H9 (cell line): Measurements from ENCODE around the gene CCDC192. TPM values are rescaled to one million over a fixed set of nuclear protein-coding genes. Genes with fewer than 3 reads are reported as not detected.
A peak's percentile ranks its signal among the peaks of the same experiment; 100 is the strongest.

Experiments used
- DNase-seq: peaks from one replicate; pipeline ENCODE4 v3.0.0-alpha.2; 2017
- H2AFZ ChIP-seq: one replicate; pipeline ENCODE4 v1.6.1; 2013; ENCODE audit warnings: mild to moderate bottlenecking, low read length, control low read depth, moderate library complexity
- H2AK5ac ChIP-seq: 2 replicates; pipeline ENCODE4 v1.6.1; 2013; ENCODE audit warnings: low read length, control low read depth, mixed read lengths; ENCODE audit not compliant: insufficient read length
- H2BK120ac ChIP-seq: one replicate; pipeline ENCODE4 v1.6.1; 2013; ENCODE audit warnings: low read depth, mild to moderate bottlenecking, low read length, control low read depth, inconsistent platforms; ENCODE audit not compliant: poor library complexity, severe bottlenecking
- H2BK12ac ChIP-seq: 2 replicates; pipeline ENCODE4 v1.6.1; 2013; ENCODE audit warnings: low read length, control low read depth, mixed read lengths, low read depth; ENCODE audit not compliant: insufficient read length
- H2BK15ac ChIP-seq: 2 replicates; pipeline ENCODE4 v1.6.1; 2013; ENCODE audit warnings: low read depth, low read length, control low read depth
- H2BK20ac ChIP-seq: one replicate; pipeline ENCODE4 v1.6.1; 2013; ENCODE audit warnings: low read depth, mild to moderate bottlenecking, low read length, control low read depth, inconsistent platforms; ENCODE audit not compliant: poor library complexity, severe bottlenecking
- H2BK5ac ChIP-seq: 2 replicates; pipeline ENCODE4 v1.6.1; 2013; ENCODE audit warnings: low read length, control low read depth, mixed read lengths; ENCODE audit not compliant: insufficient read length
- H3K14ac ChIP-seq: 2 replicates; pipeline ENCODE4 v1.6.1; 2013; ENCODE audit warnings: low read length, control low read depth; ENCODE audit not compliant: insufficient read depth
- H3K18ac ChIP-seq: 2 replicates; pipeline ENCODE4 v1.6.1; 2013; ENCODE audit warnings: low read depth, mild to moderate bottlenecking, mixed read lengths, low read length, control low read depth; ENCODE audit not compliant: insufficient read length
- H3K23ac ChIP-seq: 2 replicates; pipeline ENCODE4 v1.6.1; 2013; ENCODE audit warnings: low read length, control low read depth, mixed read lengths, low read depth; ENCODE audit not compliant: insufficient read length
- H3K23me2 ChIP-seq: 2 replicates; pipeline ENCODE4 v1.6.1; 2013; ENCODE audit warnings: low read depth, mild to moderate bottlenecking, mixed read lengths, low read length, control low read depth; ENCODE audit not compliant: insufficient read length, poor library complexity, severe bottlenecking
- H3K27ac ChIP-seq: 2 replicates; pipeline ENCODE4 v1.5.1; 2013; ENCODE audit warnings: low read length, control low read depth, mixed read lengths, low read depth; ENCODE audit not compliant: insufficient read length
- H3K27me3 ChIP-seq: 2 replicates; pipeline ENCODE4 v1.6.1; 2013; ENCODE audit warnings: low read length, control low read depth, inconsistent platforms; ENCODE audit not compliant: insufficient read depth
- H3K4ac ChIP-seq: 2 replicates; pipeline ENCODE4 v1.6.1; 2013; ENCODE audit warnings: low read depth, mild to moderate bottlenecking, control low read depth, inconsistent platforms, low read length, moderate library complexity
- H3K4me1 ChIP-seq: 2 replicates; pipeline ENCODE4 v1.6.1; 2013; ENCODE audit warnings: low read length, control low read depth, inconsistent platforms; ENCODE audit not compliant: insufficient read depth
- H3K4me2 ChIP-seq: 2 replicates; pipeline ENCODE4 v1.6.1; 2013; ENCODE audit warnings: low read length, control low read depth, mixed read lengths; ENCODE audit not compliant: insufficient read length, insufficient read depth
- H3K56ac ChIP-seq: 2 replicates; pipeline ENCODE4 v1.6.1; 2013; ENCODE audit warnings: low read depth, mild to moderate bottlenecking, mixed read lengths, low read length, control low read depth; ENCODE audit not compliant: insufficient read length
- H3K79me1 ChIP-seq: 2 replicates; pipeline ENCODE4 v1.6.1; 2013; ENCODE audit warnings: low read depth, mild to moderate bottlenecking, moderate library complexity, low read length, control low read depth, inconsistent platforms; ENCODE audit not compliant: insufficient read depth, poor library complexity, severe bottlenecking
- H3K79me2 ChIP-seq: 2 replicates; pipeline ENCODE4 v1.6.1; 2013; ENCODE audit warnings: low read length, control low read depth, inconsistent platforms; ENCODE audit not compliant: insufficient read depth
- H3K9ac ChIP-seq: 2 replicates; pipeline ENCODE4 v1.6.1; 2013; ENCODE audit warnings: low read length, control low read depth, mixed read lengths; ENCODE audit not compliant: insufficient read length; ENCODE audit errors: extremely low read depth
- H3K9me3 ChIP-seq: one replicate; pipeline ENCODE4 v1.6.1; 2013; ENCODE audit warnings: low read depth, low read length, inconsistent platforms; ENCODE audit not compliant: control insufficient read depth
- H3T11ph ChIP-seq: one replicate; pipeline ENCODE4 v1.6.1; 2013; ENCODE audit warnings: mild to moderate bottlenecking, low read length, control low read depth, inconsistent platforms
- H4K20me1 ChIP-seq: one replicate; pipeline ENCODE4 v1.6.1; 2013; ENCODE audit not compliant: control insufficient read depth, insufficient read length, insufficient read depth
- H4K5ac ChIP-seq: 2 replicates; pipeline ENCODE4 v1.6.1; 2013; ENCODE audit warnings: low read depth, mild to moderate bottlenecking, mixed read lengths, low read length, control low read depth; ENCODE audit not compliant: insufficient read length
- H4K8ac ChIP-seq: replicated peaks from 2 replicates; pipeline ENCODE4 v1.6.1; 2013; ENCODE audit warnings: low read length, control low read depth, mixed read lengths, low read depth; ENCODE audit not compliant: insufficient read length
- H4K91ac ChIP-seq: 2 replicates; pipeline ENCODE4 v1.6.1; 2013; ENCODE audit warnings: low read depth, mild to moderate bottlenecking, moderate library complexity, mixed read lengths, low read length, control low read depth; ENCODE audit not compliant: insufficient read length
- H3K27ac Mint-ChIP-seq, 3 experiments: 2 replicates in 2 of 3; 3 replicates in 1 of 3; pipeline ENCODE4 v1.8.0; 2020 to 2021; ENCODE audit warnings: mixed read lengths in 3 of 3, mild to moderate bottlenecking in 1 of 3, moderate library complexity in 1 of 3
- H3K27me3 Mint-ChIP-seq: 2 replicates; pipeline ENCODE4 v1.8.0; 2021; ENCODE audit warnings: low read depth, mild to moderate bottlenecking, moderate library complexity, mixed read lengths
- H3K36me3 Mint-ChIP-seq, 3 experiments: 2 replicates in 2 of 3; 3 replicates in 1 of 3; pipeline ENCODE4 v1.8.0; 2020 to 2021; ENCODE audit warnings: low read depth in 3 of 3, mixed read lengths in 3 of 3; ENCODE audit not compliant: insufficient read depth in 1 of 3
- H3K4me1 Mint-ChIP-seq, 2 experiments: 2 replicates each; pipeline ENCODE4 v1.8.0; 2020; ENCODE audit warnings: mixed read lengths in 2 of 2
- H3K4me3 Mint-ChIP-seq, 2 experiments: 2 replicates in 1 of 2; 3 replicates in 1 of 2; pipeline ENCODE4 v1.8.0; 2020 to 2021; ENCODE audit warnings: mild to moderate bottlenecking in 2 of 2, mixed read lengths in 2 of 2, moderate library complexity in 1 of 2
- H3K9me3 Mint-ChIP-seq, 2 experiments: 2 replicates in 1 of 2; 3 replicates in 1 of 2; pipeline ENCODE4 v1.8.0; 2020; ENCODE audit warnings: mild to moderate bottlenecking in 2 of 2, mixed read lengths in 2 of 2, moderate library complexity in 1 of 2
- CTCF ChIP-seq: fragments of 200-600 bp; sonication (generic); conservative IDR thresholded peaks from 3 replicates; pipeline ENCODE4 v1.8.0; 2021; ENCODE audit warnings: antibody characterized with exemption, mild to moderate bottlenecking
- WGBS: extraction: QIAGEN DNeasy Blood & Tissue Kit; methylation state at CpG from one replicate; pipeline ENCODE4 v1.1.7; 2013; ENCODE audit warnings: missing lambda C conversion rate, low lambda C conversion rate, mixed read lengths; ENCODE audit not compliant: insufficient read length; ENCODE audit errors: extremely low coverage; 5-methylcytosine and 5-hydroxymethylcytosine counted together
- total RNA-seq: library from RNA; stranded (reverse); gene quantifications from 2 replicates; pipeline ENCODE4 v1.2.1, GENCODE V29; 2021

Gene CCDC192
- total RNA-seq, 1 experiment from 2014 or later, result not detected

- Histone ChIP-seq H2AK5ac (no peak overlapping the region), H4K8ac (no peak overlapping the region), H2BK5ac (no peak overlapping the region), H3K56ac (no peak overlapping the region), H3K27ac (no peak overlapping the region), H2BK15ac (no peak overlapping the region), H4K91ac (no peak overlapping the region), H3K4me1 (0 out of 2 replicates have a peak, but pooled peaks cover 3% of the 10 kb centered on the region), H2AFZ (no peak overlapping the region), H3K79me1 (no peaks in the 10 kb centered on the region), H2BK20ac (no peak overlapping the region), H3K14ac (no peak overlapping the region), H2BK120ac (no peak overlapping the region), H3T11ph (no peak overlapping the region), H3K9ac (no peak overlapping the region), H3K4ac (no peak overlapping the region), H4K5ac (no peak overlapping the region), H3K9me3 (no peaks in the 10 kb centered on the region), H4K20me1 (no peaks in the 10 kb centered on the region), H3K18ac (no peak overlapping the region), H2BK12ac (no peak overlapping the region), H3K23ac (no peak overlapping the region), H3K23me2 (no peaks in the 10 kb centered on the region), H3K27me3 (no peaks in the 10 kb centered on the region), H3K4me2 (no peak overlapping the region), H3K79me2 (no peaks in the 10 kb centered on the region)
- H3K36me3 Mint-ChIP-seq, result no peaks in the 10 kb centered on the region
- no CpG with 5 or more reads among the region's 2 CpGs for WGBS
- peaks cover 6 to 10% of the 10 kb centered on the region in 2 experiments; a peak in 3 of 4 replicates for H3K4me1 Mint-ChIP-seq
- no peaks in the 10 kb centered on the region for H3K27me3 Mint-ChIP-seq
- no peak overlapping the region for H3K4me3 Mint-ChIP-seq
- peak; percentile 31; the same call in 2 of the 3 replicates for TF ChIP-seq CTCF
- no peaks in the 10 kb centered on the region for H3K9me3 Mint-ChIP-seq
- no peak for DNase-seq
- no peak overlapping the region for H3K27ac Mint-ChIP-seq
Observed at GRCh38 chr5:127975961-127976360, 272.8 kb downstream of the CCDC192 start.
